Stimulated activated CD4-positive, alpha-beta T cell treated with anti-CD3 and anti-CD28 coated beads, Interleukin-2, amount 100 ng/mL, for 48 hours (primary cell): Measurements from ENCODE around the gene TMEM81.

Experiments used
- DNase-seq, 2 donors: peaks; one replicate each; pipeline ENCODE4 v3.0.0-alpha.2; 2020

TMEM81 gene

GRCh38 chr1:205075642-205076155 is 8.6 kb downstream of the TMEM81 start:
- no peak for DNase-seq

- no peak for DNase-seq
Observed at GRCh38 chr1:205074513-205074912, 9.7 kb downstream of the TMEM81 start.

GRCh38 chr1:205074084-205074483 is 10.2 kb downstream of the TMEM81 start:
- no peak for DNase-seq

GRCh38 chr1:205073511-205073910 is 10.7 kb downstream of the TMEM81 start:
- DNase-seq, result no peak

GRCh38 chr1:205072881-205073280 is 11.4 kb downstream of the TMEM81 start:
- DNase-seq, result no peak

- DNase-seq, result no peak
Observed at GRCh38 chr1:205072286-205072685, 12.0 kb downstream of the TMEM81 start.

GRCh38 chr1:205071801-205072200 is 12.5 kb downstream of the TMEM81 start:
- DNase-seq, result no peak

- DNase-seq, result no peak
Observed at GRCh38 chr1:205071028-205071409, 13.2 kb downstream of the TMEM81 start.

GRCh38 chr1:205069371-205070125 is 14.7 kb downstream of the TMEM81 start:
- no peak for DNase-seq

GRCh38 chr1:205068457-205069040 is 15.7 kb downstream of the TMEM81 start:
- DNase-seq, result no peak

- DNase-seq, result no peak
Observed at GRCh38 chr1:205068001-205068400, 16.3 kb downstream of the TMEM81 start.

- DNase-seq, result no peak
Observed at GRCh38 chr1:205067031-205067430, 17.2 kb downstream of the TMEM81 start.

- DNase-seq, result no peak
Observed at GRCh38 chr1:205066141-205066818, 18.0 kb downstream of the TMEM81 start.

GRCh38 chr1:205065666-205066065 is 18.6 kb downstream of the TMEM81 start:
- DNase-seq, result no peak

- no peak for DNase-seq
Observed at GRCh38 chr1:205064741-205065316, 19.4 kb downstream of the TMEM81 start.

- no peak for DNase-seq
Observed at GRCh38 chr1:205064301-205064700, 20.0 kb downstream of the TMEM81 start.

GRCh38 chr1:205062895-205063294 is 21.4 kb downstream of the TMEM81 start:
- no peak for DNase-seq

GRCh38 chr1:205062319-205062718 is 21.9 kb downstream of the TMEM81 start:
- DNase-seq, result no peak

GRCh38 chr1:205061665-205062069 is 22.6 kb downstream of the TMEM81 start:
- DNase-seq, result peak; percentile 66 to 75

- DNase-seq, result no peak
Observed at GRCh38 chr1:205061227-205061626, 23.0 kb downstream of the TMEM81 start.

GRCh38 chr1:205060746-205061145 is 23.5 kb downstream of the TMEM81 start:
- no peak for DNase-seq

GRCh38 chr1:205059660-205060059 is 24.6 kb downstream of the TMEM81 start:
- no peak for DNase-seq

GRCh38 chr1:205058853-205059252 is 25.4 kb downstream of the TMEM81 start:
- DNase-seq, result no peak
